K562 (cell line): ENCODE data around the gene ACADVL. TPM values are rescaled to one million over a fixed set of nuclear protein-coding genes. Genes with fewer than 3 reads are reported as not detected.

Experiments
- NBN ChIP-seq: fragments of 450-650 bp; IDR thresholded peaks from 2 replicates; pipeline ENCODE4 v1.6.1; 2016; ENCODE audit warnings: low read depth, mild to moderate bottlenecking
- PREB ChIP-seq: sonication (generic); formaldehyde crosslinking; IDR thresholded peaks from 2 replicates; pipeline ENCODE4 v1.8.1; 2023; ENCODE audit warnings: mild to moderate bottlenecking, missing genetic modification reagents
- RAD21 ChIP-seq, 2 experiments: fragments of 250-450 bp in 1 of 2; fragments of 450-650 bp in 1 of 2; sonication (Bioruptor Pico) in 1 of 2; formaldehyde crosslinking in 1 of 2; IDR thresholded peaks in 1 of 2; conservative IDR thresholded peaks in 1 of 2; 2 replicates each; pipeline versions ENCODE4 v1.4.0 to v1.8.0; 2020 to 2022; ENCODE audit warnings: mild to moderate bottlenecking in 2 of 2, moderate library complexity in 1 of 2
- RCOR1 ChIP-seq, 2 experiments: IDR thresholded peaks; 2 replicates each; pipeline ENCODE4 v1.6.1; 2012; ENCODE audit warnings: low read depth in 2 of 2, low read length in 2 of 2, borderline replicate concordance in 1 of 2, improper control_type of control experiment in 1 of 2
- ZFX ChIP-seq: sonication (generic); formaldehyde crosslinking; IDR thresholded peaks from 2 replicates; pipeline ENCODE4 v1.8.0; 2022; ENCODE audit warnings: mild to moderate bottlenecking, missing genetic modification reagents, moderate library complexity
- ZNF121 ChIP-seq: sonication (generic); formaldehyde crosslinking; conservative IDR thresholded peaks from 2 replicates; pipeline ENCODE4 v1.8.0; 2022; ENCODE audit warnings: missing genetic modification reagents
- ZNF133 ChIP-seq: fragments of 250-450 bp; sonication (Bioruptor Pico); IDR thresholded peaks from 2 replicates; pipeline ENCODE4 v1.4.0; 2020; ENCODE audit warnings: mild to moderate bottlenecking
- ZNF592 ChIP-seq: fragments of 450-650 bp; IDR thresholded peaks from 2 replicates; pipeline ENCODE4 v1.6.1; 2017; ENCODE audit warnings: antibody characterized with exemption, mild to moderate bottlenecking
- ZNF764 ChIP-seq: fragments of 250-450 bp; sonication (Bioruptor Pico); IDR thresholded peaks from 2 replicates; pipeline ENCODE4 v1.4.0; 2020; ENCODE audit warnings: low read depth, mild to moderate bottlenecking, moderate library complexity
- polyA plus RNA-seq, 8 experiments: library from polyadenylated mRNA; depleted of rRNA in 4 of 8; stranded (reverse) in 5 of 8; unstranded in 3 of 8; fragments of >200 nt; fragmentation: Nextera tagmentation in 2 of 8; fragmentation: Illumina TruSeq in 1 of 8; extraction: Ambion mirVana in 2 of 8; extraction: Trizol in 1 of 8; gene quantifications; 2 replicates each; pipeline versions ENCODE4 v1.2.1 to v1.2.3, GENCODE V29; 2011 to 2014; ENCODE audit warnings: inconsistent platforms in 1 of 8, missing spikeins in 1 of 8
- total RNA-seq, 7 experiments: library from RNA; depleted of rRNA in 6 of 7; stranded (reverse); fragments of >200 nt in 6 of 7; fragmentation: Illumina TruSeq in 2 of 7; extraction: Trizol in 2 of 7; gene quantifications; 2 replicates each; pipeline versions ENCODE4 v1.2.1 to v1.2.3, GENCODE V29; 2011 to 2021; ENCODE audit warnings: low replicate concordance in 1 of 7

ACADVL gene
- total and polyA plus RNA-seq, 9 of the 15 experiments (the other 6 are each of a cell fraction or from before 2014, with no cell fraction given), result 25.5 to 449 (median 214) TPM

DNA sequence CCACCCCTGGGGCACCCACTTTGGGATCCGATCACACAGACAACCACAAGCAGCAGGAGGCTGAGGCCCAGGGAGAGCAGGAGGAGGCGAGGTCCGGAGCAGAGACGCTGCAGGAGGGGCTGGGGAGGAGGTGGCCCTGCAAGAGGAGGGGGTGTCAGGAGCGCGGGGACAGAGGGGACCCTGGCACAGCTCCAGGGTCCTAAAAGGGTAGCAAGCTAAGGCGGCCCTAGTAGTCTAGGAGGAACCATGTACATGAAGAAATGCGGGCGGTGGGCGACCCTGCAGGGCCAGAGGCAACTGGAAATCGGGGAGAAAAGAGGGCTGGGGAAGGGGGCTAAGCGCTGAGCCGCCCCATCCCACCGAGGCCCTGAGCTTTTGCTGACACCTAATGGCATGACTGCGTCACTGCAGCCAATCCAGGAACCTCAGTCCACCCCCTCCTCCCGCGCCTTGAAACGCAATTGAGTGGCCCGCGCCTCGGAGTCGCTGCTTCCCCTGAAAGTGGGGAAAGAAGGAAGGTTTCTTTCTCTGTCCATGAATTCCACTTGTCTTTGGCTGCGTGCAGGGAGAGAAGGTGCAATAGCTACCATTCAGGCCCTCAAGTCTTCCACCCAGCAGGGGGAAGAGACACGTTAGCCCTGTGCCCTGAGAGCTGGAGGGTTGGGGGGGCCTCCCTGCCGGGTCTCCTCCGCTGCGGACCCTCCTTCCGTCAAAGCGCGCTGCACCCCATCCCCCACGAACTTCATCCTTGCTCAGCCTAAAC is 42.4 kb upstream of the ACADVL start (continued):
- TF ChIP-seq NBN (no peak), ZNF133 (CRISPR knock-in tag) (no peak), ZNF592 (no peak), ZNF121 (CRISPR knock-in tag) (no peak), ZNF764 (CRISPR knock-in tag) (no peak), RAD21 (CRISPR knock-in tag; conservative IDR thresholded peaks at IDR 0.05 in 1 of 2, IDR thresholded peaks at IDR 0.05 in 1 of 2) (peak; percentile 66 to 71), ZFX (CRISPR knock-in tag) (peak; percentile 52; the same call in 1 of the 2 replicates), PREB (CRISPR knock-in tag) (no peak), RCOR1 (IDR thresholded peaks at IDR 0.05; ENCODE audit: borderline replicate concordance in 1 of 2, low read depth in 2 of 2, low read length in 2 of 2) (no peak)
